Loucy (cell line): ENCODE measurements around the gene STK32C.

Source experiments
- CTCF ChIP-seq: fragments of 200-600 bp; sonication (generic); conservative IDR thresholded peaks from 2 replicates; pipeline ENCODE4 v1.5.1; 2014; ENCODE audit warnings: mild to moderate bottlenecking, antibody characterized with exemption, low read length
- EZH2phosphoT487 ChIP-seq: fragments of 200-600 bp; IDR thresholded peaks from 2 replicates; pipeline ENCODE4 v1.6.1; 2018; ENCODE audit warnings: antibody characterized with exemption, mild to moderate bottlenecking, moderate library complexity, borderline replicate concordance

- no peak for TF ChIP-seq CTCF
- no peak for TF ChIP-seq EZH2phosphoT487
Observed at GRCh38 chr10:132242103-132242840, 65.5 kb downstream of the STK32C start.
